Stimulated activated CD8-positive, alpha-beta memory T cell treated with anti-CD3 and anti-CD28 coated beads, Interleukin-7, amount 100 ng/mL, for 48 hours (primary cell): ENCODE measurements around the gene NRARP.
"Not testable (repeated sequence)": the region's sequence is repeated elsewhere in the genome, so short reads cannot be mapped to it uniquely, and the experiment has no call there.

ENCODE experiments used
- DNase-seq, 2 donors: peaks; one replicate each; pipeline ENCODE4 v3.0.0-alpha.2; 2020; ENCODE audit warnings: low read depth in 1 of 2; ENCODE audit errors: extremely low read depth in 1 of 2

Gene NRARP

GRCh38 chr9:137302118-137302448 lies at the start of gene NRARP:
TSS of gene NRARP (minus strand) at chr9:137302271. CDS start at chr9:137301928, 343 bp downstream.
- DNase-seq = peak; percentile 77 to 80

GRCh38 chr9:137350696-137351584 lies 48.9 kb upstream of the NRARP start:
- no peak for DNase-seq

- DNase-seq = no peak
Observed at GRCh38 chr9:137349471-137350033, 47.5 kb upstream of the NRARP start.

- DNase-seq = no peak
Observed at GRCh38 chr9:137348769-137349470, 46.8 kb upstream of the NRARP start.

GRCh38 chr9:137347928-137348327 lies 45.9 kb upstream of the NRARP start:
- no peak for DNase-seq

- DNase-seq = no peak
Observed at GRCh38 chr9:137342482-137342881, 40.4 kb upstream of the NRARP start.

- DNase-seq = no peak
Observed at GRCh38 chr9:137341227-137341626, 39.2 kb upstream of the NRARP start.

- not testable (repeated sequence) for DNase-seq
Observed at GRCh38 chr9:137339908-137340462, 37.9 kb upstream of the NRARP start.

GRCh38 chr9:137339045-137339907 lies 37.2 kb upstream of the NRARP start:
- DNase-seq = no peak

GRCh38 chr9:137336735-137337134 lies 34.7 kb upstream of the NRARP start:
- no peak for DNase-seq

GRCh38 chr9:137333016-137333671 lies 31.1 kb upstream of the NRARP start:
- DNase-seq = no peak

GRCh38 chr9:137331929-137332328 lies 29.9 kb upstream of the NRARP start:
- DNase-seq = no peak

- DNase-seq = no peak
Observed at GRCh38 chr9:137330689-137331088, 28.6 kb upstream of the NRARP start.

- DNase-seq = not testable (repeated sequence)
Observed at GRCh38 chr9:137329590-137329989, 27.5 kb upstream of the NRARP start.

- DNase-seq = not testable (repeated sequence)
Observed at GRCh38 chr9:137327641-137328550, 25.8 kb upstream of the NRARP start.

- DNase-seq = no peak
Observed at GRCh38 chr9:137326445-137327065, 24.5 kb upstream of the NRARP start.

GRCh38 chr9:137325799-137326198 lies 23.7 kb upstream of the NRARP start:
- DNase-seq = no peak

GRCh38 chr9:137325124-137325523 lies 23.1 kb upstream of the NRARP start:
- DNase-seq = no peak
